ENCODE results near the gene BMPER.

BMPER gene

GRCh38 chr7:33973231-33974015 is 68.1 kb downstream of the BMPER start:
- no peak for DNase-seq

- no peak for DNase-seq
Measured at GRCh38 chr7:33979300-33979806, 74.0 kb downstream of the BMPER start.

- DNase-seq = no peak
Measured at GRCh38 chr7:33979807-33980355, 74.5 kb downstream of the BMPER start.

- no peak for DNase-seq
Measured at GRCh38 chr7:33981226-33981625, 75.9 kb downstream of the BMPER start.

GRCh38 chr7:33981671-33982424 is 76.5 kb downstream of the BMPER start:
- DNase-seq = no peak

- DNase-seq = no peak
Measured at GRCh38 chr7:33982425-33982786, 77.1 kb downstream of the BMPER start.

GRCh38 chr7:33986451-33986850 is 81.1 kb downstream of the BMPER start:
- no peak for DNase-seq

- DNase-seq = no peak
Measured at GRCh38 chr7:33986951-33987947, 81.9 kb downstream of the BMPER start.

- no peak for DNase-seq
Measured at GRCh38 chr7:33996899-33997298, 91.6 kb downstream of the BMPER start.

GRCh38 chr7:33998476-33998875 is 93.1 kb downstream of the BMPER start:
- DNase-seq = no peak

GRCh38 chr7:34011017-34011695 is 105.8 kb downstream of the BMPER start:
- no peak for DNase-seq

- DNase-seq = no peak
Measured at GRCh38 chr7:34011696-34012095, 106.4 kb downstream of the BMPER start.

GRCh38 chr7:34013421-34013820 is 108.1 kb downstream of the BMPER start:
- no peak for DNase-seq

GRCh38 chr7:34015651-34016050 is 110.3 kb downstream of the BMPER start:
- no peak for DNase-seq

- no peak for DNase-seq
Measured at GRCh38 chr7:34016876-34017275, 111.5 kb downstream of the BMPER start.

GRCh38 chr7:34019301-34019790 is 114.0 kb downstream of the BMPER start:
- DNase-seq = no peak

GRCh38 chr7:34022626-34023025 is 117.3 kb downstream of the BMPER start:
- DNase-seq = no peak

GRCh38 chr7:34025600-34025999 is 120.3 kb downstream of the BMPER start:
- DNase-seq = no peak

- no peak for DNase-seq
Measured at GRCh38 chr7:34026481-34027190, 121.3 kb downstream of the BMPER start.

- no peak for DNase-seq
Measured at GRCh38 chr7:34031156-34031555, 125.8 kb downstream of the BMPER start.

- no peak for DNase-seq
Measured at GRCh38 chr7:34034728-34035127, 129.4 kb downstream of the BMPER start.
